Endothelial cell (in vitro differentiated cells): ENCODE measurements around the gene EGLN1. TPM values are rescaled to one million over a fixed set of nuclear protein-coding genes. Genes with fewer than 3 reads are reported as not detected.
"Not testable (repeated sequence)": the region's sequence is repeated elsewhere in the genome, so short reads cannot be mapped to it uniquely, and the experiment has no call there.

Experiments used
- DNase-seq: peaks from one replicate; pipeline ENCODE4 v3.0.0; 2021; ENCODE audit warnings: low spot score
- H3K27ac Mint-ChIP-seq: one replicate; pipeline ENCODE4 v1.8.0; 2021; ENCODE audit warnings: mixed read lengths, inconsistent platforms; ENCODE audit not compliant: unreplicated experiment
- H3K27me3 Mint-ChIP-seq: one replicate; pipeline ENCODE4 v1.8.0; 2021; ENCODE audit warnings: mild to moderate bottlenecking, moderate library complexity, mixed read lengths, inconsistent platforms; ENCODE audit not compliant: unreplicated experiment
- H3K36me3 Mint-ChIP-seq: one replicate; pipeline ENCODE4 v1.8.0; 2021; ENCODE audit warnings: mild to moderate bottlenecking, low read depth, mixed read lengths, inconsistent platforms; ENCODE audit not compliant: unreplicated experiment
- H3K4me1 Mint-ChIP-seq: one replicate; pipeline ENCODE4 v1.8.0; 2021; ENCODE audit warnings: mild to moderate bottlenecking, mixed read lengths, inconsistent platforms; ENCODE audit not compliant: unreplicated experiment
- H3K4me3 Mint-ChIP-seq: one replicate; pipeline ENCODE4 v1.8.0; 2021; ENCODE audit warnings: mild to moderate bottlenecking, mixed read lengths, inconsistent platforms; ENCODE audit not compliant: unreplicated experiment
- H3K9me3 Mint-ChIP-seq: one replicate; pipeline ENCODE4 v1.8.0; 2021; ENCODE audit warnings: mixed read lengths, inconsistent platforms; ENCODE audit not compliant: unreplicated experiment
- total RNA-seq: library from RNA; stranded (reverse); fragmentation: NEBNext Ultra II Directional; extraction: Animal tissue kit (Norgen Biotek cat#: 25700); gene quantifications from one replicate; pipeline ENCODE4 v1.2.1, GENCODE V29; 2021; ENCODE audit not compliant: unreplicated experiment
- TF ChIP-seq, protein P1 (sequence below): fragments of 200-600 bp; sonication (generic); IDR thresholded peaks from one replicate; pipeline ENCODE4 v1.5.0; 2021; ENCODE audit warnings: antibody characterized with exemption; ENCODE audit not compliant: unreplicated experiment

Gene EGLN1
- total RNA-seq, 1 donor from 2014 or later, result 30.8 TPM

- Mint-ChIP-seq H3K27ac (no peak overlapping the region), H3K4me1 (no peaks in the 10 kb centered on the region), H3K36me3 (no peaks in the 10 kb centered on the region), H3K4me3 (no peak overlapping the region), H3K9me3 (peaks cover 5% of the 10 kb centered on the region), H3K27me3 (no peaks in the 10 kb centered on the region)
- TF ChIP-seq, protein P1, sequence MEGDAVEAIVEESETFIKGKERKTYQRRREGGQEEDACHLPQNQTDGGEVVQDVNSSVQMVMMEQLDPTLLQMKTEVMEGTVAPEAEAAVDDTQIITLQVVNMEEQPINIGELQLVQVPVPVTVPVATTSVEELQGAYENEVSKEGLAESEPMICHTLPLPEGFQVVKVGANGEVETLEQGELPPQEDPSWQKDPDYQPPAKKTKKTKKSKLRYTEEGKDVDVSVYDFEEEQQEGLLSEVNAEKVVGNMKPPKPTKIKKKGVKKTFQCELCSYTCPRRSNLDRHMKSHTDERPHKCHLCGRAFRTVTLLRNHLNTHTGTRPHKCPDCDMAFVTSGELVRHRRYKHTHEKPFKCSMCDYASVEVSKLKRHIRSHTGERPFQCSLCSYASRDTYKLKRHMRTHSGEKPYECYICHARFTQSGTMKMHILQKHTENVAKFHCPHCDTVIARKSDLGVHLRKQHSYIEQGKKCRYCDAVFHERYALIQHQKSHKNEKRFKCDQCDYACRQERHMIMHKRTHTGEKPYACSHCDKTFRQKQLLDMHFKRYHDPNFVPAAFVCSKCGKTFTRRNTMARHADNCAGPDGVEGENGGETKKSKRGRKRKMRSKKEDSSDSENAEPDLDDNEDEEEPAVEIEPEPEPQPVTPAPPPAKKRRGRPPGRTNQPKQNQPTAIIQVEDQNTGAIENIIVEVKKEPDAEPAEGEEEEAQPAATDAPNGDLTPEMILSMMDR, result no peak
- DNase-seq, result no peak
Measured at GRCh38 chr1:231460614-231461013, 38.5 kb upstream of the EGLN1 start.

- H3K4me3 Mint-ChIP-seq, result not testable (repeated sequence)
Measured at GRCh38 chr1:231459438-231459837, 37.4 kb upstream of the EGLN1 start.

GRCh38 chr1:231457956-231458355, 35.9 kb upstream of the EGLN1 start:
- DNase-seq, H3K27me3 Mint-ChIP-seq, H3K36me3 Mint-ChIP-seq, H3K9me3 Mint-ChIP-seq, H3K27ac Mint-ChIP-seq, H3K4me3 Mint-ChIP-seq, H3K4me1 Mint-ChIP-seq: not testable (repeated sequence)

More at GRCh38 chr1:231459438-231459837, 37.4 kb upstream of the EGLN1 start:
- H3K4me1 Mint-ChIP-seq, DNase-seq, H3K27me3 Mint-ChIP-seq, H3K9me3 Mint-ChIP-seq, H3K36me3 Mint-ChIP-seq, H3K27ac Mint-ChIP-seq: not testable (repeated sequence)

- H3K4me1 Mint-ChIP-seq, H3K4me3 Mint-ChIP-seq, H3K36me3 Mint-ChIP-seq, H3K27ac Mint-ChIP-seq, H3K9me3 Mint-ChIP-seq, H3K27me3 Mint-ChIP-seq, DNase-seq: not testable (repeated sequence)
Measured at GRCh38 chr1:231454133-231454532, 32.0 kb upstream of the EGLN1 start.

DNA sequence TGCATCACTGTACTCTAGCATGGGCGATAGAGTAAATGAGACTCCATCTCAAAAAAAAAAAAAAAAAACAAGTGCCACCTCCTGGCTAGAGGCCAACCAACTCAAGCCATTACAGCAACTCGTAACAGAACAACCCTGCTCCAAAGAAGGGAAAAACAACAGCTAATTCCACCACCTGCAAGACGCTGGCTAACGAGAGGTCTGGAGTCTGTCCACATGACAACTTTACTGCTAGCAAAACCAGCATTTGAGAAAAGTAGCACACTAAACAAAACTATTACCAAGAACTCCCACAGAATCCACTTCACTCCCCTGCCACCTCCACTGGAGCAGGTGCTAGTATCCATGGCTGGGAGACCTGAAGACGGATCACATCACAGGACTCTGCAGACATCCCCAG, 24.1 kb upstream of the EGLN1 start:
- no peaks in the 10 kb centered on the region for H3K36me3 Mint-ChIP-seq
- no peak for DNase-seq
- no peaks in the 10 kb centered on the region for H3K27me3 Mint-ChIP-seq
- TF ChIP-seq, protein P1, result no peak
- H3K27ac Mint-ChIP-seq, result no peak overlapping the region
- H3K4me3 Mint-ChIP-seq, result no peak overlapping the region
- H3K9me3 Mint-ChIP-seq, result no peaks in the 10 kb centered on the region
- H3K4me1 Mint-ChIP-seq, result no peaks in the 10 kb centered on the region

GRCh38 chr1:231444059-231444458, 22.0 kb upstream of the EGLN1 start:
- Mint-ChIP-seq H3K4me3 (no peak overlapping the region), H3K27me3 (no peaks in the 10 kb centered on the region), H3K36me3 (no peaks in the 10 kb centered on the region), H3K4me1 (no peaks in the 10 kb centered on the region), H3K9me3 (no peaks in the 10 kb centered on the region), H3K27ac (no peak overlapping the region)
- no peak for DNase-seq
- TF ChIP-seq, protein P1, result no peak

GRCh38 chr1:231443363-231443762, 21.3 kb upstream of the EGLN1 start:
- no peak for DNase-seq
- Mint-ChIP-seq H3K27me3 (no peaks in the 10 kb centered on the region), H3K36me3 (no peaks in the 10 kb centered on the region), H3K4me3 (no peak overlapping the region), H3K9me3 (no peaks in the 10 kb centered on the region), H3K4me1 (no peaks in the 10 kb centered on the region), H3K27ac (no peak overlapping the region)
- TF ChIP-seq, protein P1, result no peak
